OCI-LY1 (cell line): ENCODE measurements around the gene ZCWPW2.

Experiments
- H2AFZ ChIP-seq: fragments of 200-600 bp; sonication (generic), shearing (Covaris generic); 2 replicates; pipeline ENCODE4 v1.6.0; 2014; ENCODE audit warnings: antibody characterized with exemption, mild to moderate bottlenecking, low read length
- H3F3A ChIP-seq: fragments of 200-600 bp; sonication (generic), shearing (Covaris generic); 2 replicates; pipeline ENCODE4 v1.6.0; 2014; ENCODE audit warnings: mild to moderate bottlenecking, antibody characterized with exemption, low read length, moderate library complexity; ENCODE audit not compliant: insufficient read depth
- H3K27ac ChIP-seq: fragments of 200-600 bp; sonication (generic); 2 replicates; pipeline ENCODE4 v1.5.1; 2014; ENCODE audit warnings: low read length, mixed run types, mild to moderate bottlenecking, low read depth; ENCODE audit not compliant: poor library complexity, severe bottlenecking
- H3K27me3 ChIP-seq: fragments of 200-600 bp; sonication (generic); 2 replicates; pipeline ENCODE4 v1.6.0; 2014; ENCODE audit warnings: antibody characterized with exemption, mild to moderate bottlenecking, low read length, moderate library complexity; ENCODE audit not compliant: insufficient read depth
- H3K36me3 ChIP-seq: fragments of 200-600 bp; sonication (generic); 2 replicates; pipeline ENCODE4 v1.6.1; 2014; ENCODE audit warnings: mild to moderate bottlenecking, antibody characterized with exemption, low read length, moderate library complexity, mixed read lengths; ENCODE audit not compliant: insufficient read depth
- H3K4me1 ChIP-seq: fragments of 200-600 bp; sonication (generic); 2 replicates; pipeline ENCODE4 v1.5.1; 2014; ENCODE audit warnings: mild to moderate bottlenecking, low read length, moderate library complexity; ENCODE audit not compliant: insufficient read depth, severe bottlenecking
- H3K4me2 ChIP-seq: fragments of 200-600 bp; sonication (generic), shearing (Covaris generic); 2 replicates; pipeline ENCODE4 v1.6.1; 2014; ENCODE audit warnings: low read length
- H3K4me3 ChIP-seq: fragments of 200-600 bp; sonication (generic); 2 replicates; pipeline ENCODE4 v1.5.1; 2014; ENCODE audit warnings: low read length, low read depth, mild to moderate bottlenecking, mixed read lengths; ENCODE audit not compliant: poor library complexity, severe bottlenecking
- H3K79me2 ChIP-seq: fragments of 200-600 bp; shearing (Covaris generic); 2 replicates; pipeline ENCODE4 v1.6.1; 2016; ENCODE audit warnings: mixed run types, low read length, mixed read lengths; ENCODE audit not compliant: insufficient read depth
- H3K9ac ChIP-seq: fragments of 200-600 bp; sonication (generic), shearing (Covaris generic); 2 replicates; pipeline ENCODE4 v1.6.1; 2014; ENCODE audit warnings: mild to moderate bottlenecking, low read length, mixed read lengths
- H3K9me2 ChIP-seq: fragments of 200-600 bp; sonication (generic), shearing (Covaris generic); 2 replicates; pipeline ENCODE4 v1.6.1; 2014; ENCODE audit warnings: low read depth, mild to moderate bottlenecking, low read length, mixed read lengths
- H3K9me3 ChIP-seq: fragments of 200-600 bp; shearing (Covaris generic); 2 replicates; pipeline ENCODE4 v1.6.1; 2014; ENCODE audit warnings: low read length, mixed read lengths
- H4K20me1 ChIP-seq: fragments of 200-600 bp; sonication (generic), shearing (Covaris generic); 2 replicates; pipeline ENCODE4 v1.6.0; 2016; ENCODE audit warnings: mild to moderate bottlenecking, low read length; ENCODE audit not compliant: insufficient read depth
- EZH2 ChIP-seq: fragments of 200-600 bp; sonication (generic), shearing (Covaris generic); IDR thresholded peaks from 2 replicates; pipeline ENCODE4 v1.8.0; 2017; ENCODE audit warnings: borderline replicate concordance, mixed run types, mild to moderate bottlenecking, antibody characterized with exemption, low read length, moderate library complexity, mixed read lengths
- TF ChIP-seq, protein P1 (sequence below): fragments of 200-600 bp; sonication (generic), shearing (Covaris generic); IDR thresholded peaks from 2 replicates; pipeline ENCODE4 v1.5.1; 2017; ENCODE audit warnings: mild to moderate bottlenecking, antibody characterized with exemption, low read length, moderate library complexity, mixed read lengths

ZCWPW2 gene

DNA sequence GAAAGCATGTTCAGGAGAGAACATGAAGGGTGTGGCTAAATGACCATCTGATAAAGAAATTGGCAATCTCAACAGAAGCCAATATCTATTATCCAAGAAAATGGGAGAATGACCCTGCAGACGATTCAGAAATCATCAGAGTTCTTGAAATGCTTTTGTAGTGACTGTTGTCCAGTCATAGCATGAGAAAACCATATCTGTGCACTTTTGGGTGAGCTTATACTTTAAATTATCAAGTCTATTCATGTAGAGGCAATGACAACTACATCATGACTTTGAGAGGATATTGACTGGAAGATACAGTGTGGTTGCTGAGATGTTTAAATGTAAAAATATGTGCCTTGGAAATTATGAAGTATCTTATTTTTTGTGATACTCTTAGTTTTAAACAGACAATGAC lies 57.7 kb downstream of the ZCWPW2 start:
- Histone ChIP-seq H3K4me3 (no peak overlapping the region), H2AFZ (no peak overlapping the region), H3K9me3 (no peaks in the 10 kb centered on the region), H4K20me1 (no peaks in the 10 kb centered on the region), H3K4me1 (no peaks in the 10 kb centered on the region), H3K27ac (no peak overlapping the region), H3K4me2 (no peak overlapping the region), H3K27me3 (no peaks in the 10 kb centered on the region), H3K79me2 (no peaks in the 10 kb centered on the region), H3K9ac (no peak overlapping the region), H3F3A (no peaks in the 10 kb centered on the region), H3K36me3 (no peaks in the 10 kb centered on the region), H3K9me2 (no peaks in the 10 kb centered on the region)
- TF ChIP-seq EZH2 = no peak
- TF ChIP-seq, protein P1, sequence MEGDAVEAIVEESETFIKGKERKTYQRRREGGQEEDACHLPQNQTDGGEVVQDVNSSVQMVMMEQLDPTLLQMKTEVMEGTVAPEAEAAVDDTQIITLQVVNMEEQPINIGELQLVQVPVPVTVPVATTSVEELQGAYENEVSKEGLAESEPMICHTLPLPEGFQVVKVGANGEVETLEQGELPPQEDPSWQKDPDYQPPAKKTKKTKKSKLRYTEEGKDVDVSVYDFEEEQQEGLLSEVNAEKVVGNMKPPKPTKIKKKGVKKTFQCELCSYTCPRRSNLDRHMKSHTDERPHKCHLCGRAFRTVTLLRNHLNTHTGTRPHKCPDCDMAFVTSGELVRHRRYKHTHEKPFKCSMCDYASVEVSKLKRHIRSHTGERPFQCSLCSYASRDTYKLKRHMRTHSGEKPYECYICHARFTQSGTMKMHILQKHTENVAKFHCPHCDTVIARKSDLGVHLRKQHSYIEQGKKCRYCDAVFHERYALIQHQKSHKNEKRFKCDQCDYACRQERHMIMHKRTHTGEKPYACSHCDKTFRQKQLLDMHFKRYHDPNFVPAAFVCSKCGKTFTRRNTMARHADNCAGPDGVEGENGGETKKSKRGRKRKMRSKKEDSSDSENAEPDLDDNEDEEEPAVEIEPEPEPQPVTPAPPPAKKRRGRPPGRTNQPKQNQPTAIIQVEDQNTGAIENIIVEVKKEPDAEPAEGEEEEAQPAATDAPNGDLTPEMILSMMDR = no peak

DNA sequence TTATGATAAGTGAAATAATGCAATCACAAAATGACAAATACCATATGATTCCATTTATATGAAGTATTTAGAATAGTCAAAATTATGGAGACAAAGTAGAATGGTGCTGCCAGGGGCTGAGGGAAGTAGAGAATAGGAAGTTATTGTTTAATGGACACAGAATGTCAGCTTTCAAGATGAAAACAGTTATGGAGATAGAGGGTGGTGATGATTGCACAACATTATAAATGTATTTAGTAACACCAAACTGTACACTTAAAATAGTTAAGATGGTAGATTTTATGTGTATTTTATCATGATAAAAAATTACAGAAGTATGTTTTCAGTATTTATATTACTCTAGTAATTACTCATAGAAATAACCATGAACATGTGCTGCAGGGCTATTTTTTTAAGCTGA lies 100.9 kb downstream of the ZCWPW2 start:
- no peaks in the 10 kb centered on the region for H4K20me1 ChIP-seq
- no peaks in the 10 kb centered on the region for H3K4me1 ChIP-seq
- H3K27me3 ChIP-seq = no peaks in the 10 kb centered on the region
- no peak overlapping the region for H3K4me2 ChIP-seq
- no peaks in the 10 kb centered on the region for H3F3A ChIP-seq
- no peaks in the 10 kb centered on the region for H3K9me3 ChIP-seq
- H3K9ac ChIP-seq = no peak overlapping the region
- H3K36me3 ChIP-seq = no peaks in the 10 kb centered on the region
- H3K9me2 ChIP-seq = no peaks in the 10 kb centered on the region
- no peak overlapping the region for H3K4me3 ChIP-seq
- TF ChIP-seq, protein P1 = no peak
- TF ChIP-seq EZH2 = no peak
- no peak overlapping the region for H3K27ac ChIP-seq
- no peak overlapping the region for H2AFZ ChIP-seq
- H3K79me2 ChIP-seq = no peaks in the 10 kb centered on the region

DNA sequence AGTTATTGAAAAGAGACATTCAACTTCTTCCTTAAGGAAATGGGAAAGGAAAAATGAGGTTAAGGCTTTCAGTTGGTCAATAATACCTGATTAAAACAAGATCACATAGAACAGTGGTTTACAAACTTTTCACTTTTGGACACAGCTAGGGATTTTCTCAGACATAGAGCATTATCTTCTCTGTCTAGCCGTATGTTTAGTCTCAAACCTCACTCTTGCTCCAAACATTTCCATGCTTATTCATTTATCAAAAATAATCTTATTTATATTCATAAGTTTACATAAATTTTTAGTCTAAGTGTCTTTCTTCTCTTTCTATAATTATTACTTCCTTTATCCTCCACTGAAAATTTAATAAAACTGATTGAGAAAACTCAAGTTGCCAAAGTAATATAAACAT lies 114.3 kb downstream of the ZCWPW2 start:
- no peak overlapping the region for H2AFZ ChIP-seq
- H3K9me2 ChIP-seq = no peaks in the 10 kb centered on the region
- no peaks in the 10 kb centered on the region for H3K36me3 ChIP-seq
- H3K4me1 ChIP-seq = no peaks in the 10 kb centered on the region
- H3K4me3 ChIP-seq = no peak overlapping the region
- no peak overlapping the region for H3K27ac ChIP-seq
- no peak overlapping the region for H3K4me2 ChIP-seq
- no peak overlapping the region for H3K9ac ChIP-seq
- TF ChIP-seq, protein P1 = no peak
- TF ChIP-seq EZH2 = no peak
- no peaks in the 10 kb centered on the region for H3K27me3 ChIP-seq
- no peaks in the 10 kb centered on the region for H4K20me1 ChIP-seq
- no peaks in the 10 kb centered on the region for H3F3A ChIP-seq
- no peaks in the 10 kb centered on the region for H3K79me2 ChIP-seq
- no peaks in the 10 kb centered on the region for H3K9me3 ChIP-seq
